PC-3 (cell line): ENCODE measurements around the gene KCNQ5. TPM values are rescaled to one million over a fixed set of nuclear protein-coding genes. Genes with fewer than 3 reads are reported as not detected.

Experiments
- ATAC-seq: fragments of 200-7000 bp; cut with Tn5 transposase; 2 replicates; pipeline ENCODE4 v1.9.1; 2020; ENCODE audit warnings: mild to moderate bottlenecking, moderate library complexity
- BruUV-seq: library from RNA; stranded (reverse); fragments of 400-500 nt; replicated peaks from 2 replicates; lab custom pipeline; 2021; lab: Mats Ljungman, UMichigan
- CTCF ChIA-PET: fragments of 300-600 bp; sonication (Branson Sonifier 250); formaldehyde crosslinking; loops from one replicate; lab custom pipeline; 2022; ENCODE audit warnings: antibody characterized with exemption; lab: Charles Lee
- POLR2A ChIA-PET: fragments of 300-600 bp; sonication (Branson Sonifier 250); formaldehyde crosslinking; loops from one replicate; lab custom pipeline; 2022; ENCODE audit warnings: antibody characterized with exemption; ENCODE audit not compliant: unreplicated experiment; lab: Charles Lee
- DNase-seq: peaks from one replicate; pipeline ENCODE4 v3.0.0-alpha.2; 2015
- H2AFZ ChIP-seq: fragments of 300-600 bp; sonication (generic); 2 replicates; pipeline ENCODE4 v1.6.0; 2016; ENCODE audit warnings: antibody characterized with exemption, low read length
- H3F3A ChIP-seq: fragments of 300-600 bp; sonication (generic); one replicate; pipeline ENCODE4 v1.6.0; 2017; ENCODE audit warnings: antibody characterized with exemption, low read length, control low read depth, mild to moderate bottlenecking; ENCODE audit not compliant: unreplicated experiment
- H3K27ac ChIP-seq: fragments of 300-600 bp; sonication (generic); 2 replicates; pipeline ENCODE4 v1.5.1; 2016; ENCODE audit warnings: mild to moderate bottlenecking, low read length
- H3K27me3 ChIP-seq: fragments of 300-600 bp; sonication (generic); 2 replicates; pipeline ENCODE4 v1.6.1; 2016; ENCODE audit warnings: low read length, mixed read lengths
- H3K36me3 ChIP-seq: fragments of 300-600 bp; sonication (generic); 2 replicates; pipeline ENCODE4 v1.6.1; 2016; ENCODE audit warnings: low read depth, mixed run types, low read length, mixed read lengths
- H3K4me1 ChIP-seq: fragments of 300-600 bp; sonication (generic); 2 replicates; pipeline ENCODE4 v1.5.1; 2016; ENCODE audit warnings: low read length; ENCODE audit not compliant: insufficient read depth
- H3K4me2 ChIP-seq: fragments of 300-600 bp; sonication (generic); 2 replicates; pipeline ENCODE4 v1.6.0; 2016; ENCODE audit warnings: low read length
- H3K4me3 ChIP-seq: fragments of 300-600 bp; sonication (generic); 2 replicates; pipeline ENCODE4 v1.5.1; 2016; ENCODE audit warnings: mild to moderate bottlenecking, low read length, mixed read lengths
- H3K79me2 ChIP-seq: fragments of 300-600 bp; sonication (generic); 2 replicates; pipeline ENCODE4 v1.6.1; 2017; ENCODE audit warnings: low read length, mixed read lengths
- H3K9ac ChIP-seq: fragments of 300-600 bp; sonication (generic); 2 replicates; pipeline ENCODE4 v1.6.0; 2016; ENCODE audit warnings: mild to moderate bottlenecking, low read length
- H3K9me2 ChIP-seq: fragments of 300-600 bp; sonication (generic); replicated peaks from 2 replicates; pipeline ENCODE4 v1.6.1; 2016; ENCODE audit warnings: mixed run types, low read length, mixed read lengths
- H3K9me3 ChIP-seq: fragments of 300-600 bp; sonication (generic); 2 replicates; pipeline ENCODE4 v1.6.1; 2016; ENCODE audit warnings: low read length, mixed read lengths
- H4K20me1 ChIP-seq: fragments of 300-600 bp; sonication (generic); 2 replicates; pipeline ENCODE4 v1.6.1; 2016; ENCODE audit warnings: low read length, mixed read lengths
- EZH2 ChIP-seq: fragments of 300-600 bp; sonication (generic); IDR thresholded peaks from one replicate; pipeline ENCODE4 v1.6.1; 2017; ENCODE audit warnings: antibody characterized with exemption, mild to moderate bottlenecking, low read length; ENCODE audit not compliant: unreplicated experiment
- EZH2phosphoT487 ChIP-seq: fragments of 300-600 bp; sonication (generic); IDR thresholded peaks from 2 replicates; pipeline ENCODE4 v1.6.1; 2018; ENCODE audit warnings: mild to moderate bottlenecking, antibody characterized with exemption, low read length, borderline replicate concordance
- intact Hi-C: fragments of 100-400 bp; cut with micrococcal nuclease; formaldehyde crosslinking; loops from 2 replicates; pipeline ENCODE4 v1.9.0; 2023
- total RNA-seq: library from RNA; depleted of rRNA; stranded (reverse); fragments of >200 nt; gene quantifications from 2 replicates; pipeline ENCODE4 v1.2.3, GENCODE V29; 2014
- TF ChIP-seq, protein P1 (sequence below): fragments of 300-600 bp; sonication (generic); conservative IDR thresholded peaks from 2 replicates; pipeline ENCODE4 v1.5.1; 2017; ENCODE audit warnings: antibody characterized with exemption, low read depth, mild to moderate bottlenecking, low read length

Gene KCNQ5
- total RNA-seq, 1 experiment from 2014 or later = not detected

GRCh38 chr6:73076211-73076954 is 454.5 kb downstream of the KCNQ5 start:
- ChIA-PET CTCF (no interaction called here), POLR2A (interaction anchor here (0.6 kb wide), 1 partner anchor 74 kb away, joined by 3 read pairs; no protein-coding TSS in a partner anchor)
- Histone ChIP-seq H3K4me3 (no peak overlapping the region), H2AFZ (no peak overlapping the region), H3K9ac (0 out of 2 replicates have a peak overlapping the region, but pooled peaks have one; percentile 19), H3K79me2 (no peaks in the 10 kb centered on the region), H3K9me2 (no peaks in the 10 kb centered on the region), H3K27ac (peak overlapping the region; percentile 53), H3K36me3 (no peaks in the 10 kb centered on the region), H3F3A (peaks cover 24% of the 10 kb centered on the region), H3K27me3 (no peaks in the 10 kb centered on the region), H4K20me1 (no peaks in the 10 kb centered on the region), H3K4me2 (no peak overlapping the region), H3K9me3 (no peaks in the 10 kb centered on the region), H3K4me1 (peaks cover 74% of the 10 kb centered on the region)
- intact Hi-C loops = no loop called here
- DNase-seq = peak; percentile 43
- ATAC-seq = no peak
- BruUV-seq = no TSS peak
- TF ChIP-seq, protein P1, sequence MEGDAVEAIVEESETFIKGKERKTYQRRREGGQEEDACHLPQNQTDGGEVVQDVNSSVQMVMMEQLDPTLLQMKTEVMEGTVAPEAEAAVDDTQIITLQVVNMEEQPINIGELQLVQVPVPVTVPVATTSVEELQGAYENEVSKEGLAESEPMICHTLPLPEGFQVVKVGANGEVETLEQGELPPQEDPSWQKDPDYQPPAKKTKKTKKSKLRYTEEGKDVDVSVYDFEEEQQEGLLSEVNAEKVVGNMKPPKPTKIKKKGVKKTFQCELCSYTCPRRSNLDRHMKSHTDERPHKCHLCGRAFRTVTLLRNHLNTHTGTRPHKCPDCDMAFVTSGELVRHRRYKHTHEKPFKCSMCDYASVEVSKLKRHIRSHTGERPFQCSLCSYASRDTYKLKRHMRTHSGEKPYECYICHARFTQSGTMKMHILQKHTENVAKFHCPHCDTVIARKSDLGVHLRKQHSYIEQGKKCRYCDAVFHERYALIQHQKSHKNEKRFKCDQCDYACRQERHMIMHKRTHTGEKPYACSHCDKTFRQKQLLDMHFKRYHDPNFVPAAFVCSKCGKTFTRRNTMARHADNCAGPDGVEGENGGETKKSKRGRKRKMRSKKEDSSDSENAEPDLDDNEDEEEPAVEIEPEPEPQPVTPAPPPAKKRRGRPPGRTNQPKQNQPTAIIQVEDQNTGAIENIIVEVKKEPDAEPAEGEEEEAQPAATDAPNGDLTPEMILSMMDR = no peak
- TF ChIP-seq EZH2phosphoT487 (no peak), EZH2 (no peak)

GRCh38 chr6:73078333-73078862 is 456.5 kb downstream of the KCNQ5 start:
- POLR2A ChIA-PET = no interaction called here
- no TSS peak for BruUV-seq
- CTCF ChIA-PET = no interaction called here
- H3K4me1 ChIP-seq = peaks cover 66% of the 10 kb centered on the region
- no peak overlapping the region for H2AFZ ChIP-seq
- ATAC-seq (no peak; the same call in 1 of the 2 replicates), DNase-seq (peak; percentile 55)
- no peaks in the 10 kb centered on the region for H3K36me3 ChIP-seq
- H3K79me2 ChIP-seq = no peaks in the 10 kb centered on the region
- H3K27me3 ChIP-seq = no peaks in the 10 kb centered on the region
- peak overlapping the region; percentile 85 for H3K9ac ChIP-seq
- H4K20me1 ChIP-seq = no peaks in the 10 kb centered on the region
- intact Hi-C loops = loop anchor here (2.0 kb wide), 1 partner anchor 52 kb away; no protein-coding TSS in a partner anchor
- peaks cover 24% of the 10 kb centered on the region for H3F3A ChIP-seq
- H3K9me2 ChIP-seq = no peaks in the 10 kb centered on the region
- TF ChIP-seq, protein P1 = no peak
- TF ChIP-seq EZH2phosphoT487 (no peak), EZH2 (no peak)
- H3K9me3 ChIP-seq = no peaks in the 10 kb centered on the region
- H3K4me2 ChIP-seq = peak overlapping the region; percentile 85
- peak overlapping the region; percentile 100 for H3K27ac ChIP-seq
- H3K4me3 ChIP-seq = peak overlapping the region; percentile 29
